ENCODE measurements around the gene CSF2.

DNA sequence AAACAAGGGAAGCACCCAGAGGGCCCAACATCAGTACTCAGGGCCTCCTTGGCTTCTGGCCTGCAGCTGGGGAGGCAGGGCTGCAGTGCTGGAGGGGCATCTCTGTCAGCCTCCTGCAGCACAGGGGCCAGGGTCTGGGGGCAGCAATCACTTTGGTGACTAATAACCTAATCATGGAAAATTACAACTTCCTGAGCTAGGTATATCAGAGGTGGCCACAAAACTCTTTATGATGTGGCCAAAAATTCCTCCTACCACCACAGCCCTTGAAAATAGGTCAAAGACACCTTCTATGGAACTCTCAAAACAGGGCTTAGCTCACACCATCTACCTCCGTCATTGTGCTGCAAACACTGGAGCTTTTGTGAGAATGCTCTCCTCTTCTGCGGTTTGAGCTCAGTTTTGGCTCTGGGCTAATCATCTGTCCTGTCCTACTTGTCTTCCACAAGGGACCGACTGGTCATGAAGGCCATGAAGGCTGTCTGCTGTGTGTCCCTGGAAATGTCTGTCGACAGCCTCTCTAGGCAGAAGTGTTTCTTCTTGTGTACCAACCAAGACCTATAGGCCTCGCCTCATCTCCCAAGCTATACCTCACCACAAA is 28.6 kb downstream of the CSF2 start:
- TF ChIP-seq, protein P1, sequence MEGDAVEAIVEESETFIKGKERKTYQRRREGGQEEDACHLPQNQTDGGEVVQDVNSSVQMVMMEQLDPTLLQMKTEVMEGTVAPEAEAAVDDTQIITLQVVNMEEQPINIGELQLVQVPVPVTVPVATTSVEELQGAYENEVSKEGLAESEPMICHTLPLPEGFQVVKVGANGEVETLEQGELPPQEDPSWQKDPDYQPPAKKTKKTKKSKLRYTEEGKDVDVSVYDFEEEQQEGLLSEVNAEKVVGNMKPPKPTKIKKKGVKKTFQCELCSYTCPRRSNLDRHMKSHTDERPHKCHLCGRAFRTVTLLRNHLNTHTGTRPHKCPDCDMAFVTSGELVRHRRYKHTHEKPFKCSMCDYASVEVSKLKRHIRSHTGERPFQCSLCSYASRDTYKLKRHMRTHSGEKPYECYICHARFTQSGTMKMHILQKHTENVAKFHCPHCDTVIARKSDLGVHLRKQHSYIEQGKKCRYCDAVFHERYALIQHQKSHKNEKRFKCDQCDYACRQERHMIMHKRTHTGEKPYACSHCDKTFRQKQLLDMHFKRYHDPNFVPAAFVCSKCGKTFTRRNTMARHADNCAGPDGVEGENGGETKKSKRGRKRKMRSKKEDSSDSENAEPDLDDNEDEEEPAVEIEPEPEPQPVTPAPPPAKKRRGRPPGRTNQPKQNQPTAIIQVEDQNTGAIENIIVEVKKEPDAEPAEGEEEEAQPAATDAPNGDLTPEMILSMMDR (IDR thresholded peaks at IDR 0.05; ENCODE audit: poor library complexity), result no peak
- TF ChIP-seq EZH2 (IDR thresholded peaks at IDR 0.05; ENCODE audit: borderline replicate concordance) (no peak), EZH2phosphoT487 (IDR thresholded peaks at IDR 0.05; ENCODE audit: low read depth, severe bottlenecking, unreplicated experiment) (no peak)

Data from hepatocyte (in vitro differentiated cells).